Upper lobe of left lung (tissue), 6 donors: ENCODE data around the gene SSR3. TPM values are rescaled to one million over a fixed set of nuclear protein-coding genes. Genes with fewer than 3 reads are reported as not detected.

Source experiments
- ATAC-seq, 2 donors: fragments of 200-7000 bp; cut with Tn5 transposase; one replicate each; pipeline ENCODE4 v1.9.1; 2022; ENCODE audit warnings: mild to moderate bottlenecking in 2 of 2, moderate library complexity in 2 of 2; ENCODE audit not compliant: low FRiP score in 2 of 2
- DNase-seq, 2 donors: peaks; one replicate each; pipeline ENCODE4 v3.0.0-alpha.2; 2019 to 2020
- H3K27ac ChIP-seq, 4 donors: fragments of 200-600 bp; sonication (generic); one replicate each; pipeline ENCODE4 v1.5.1; 2016 to 2019
- H3K27me3 ChIP-seq, 4 donors: fragments of 200-600 bp; sonication (generic); one replicate each; pipeline ENCODE4 v1.5.1; 2017 to 2019
- H3K36me3 ChIP-seq, 4 donors: fragments of 200-600 bp; sonication (generic); one replicate each; pipeline ENCODE4 v1.5.1; 2016 to 2019
- H3K4me1 ChIP-seq, 4 donors: fragments of 200-600 bp; sonication (generic); one replicate each; pipeline ENCODE4 v1.5.1; 2018 to 2019
- H3K4me3 ChIP-seq, 4 donors: fragments of 200-600 bp; sonication (generic); one replicate each; pipeline ENCODE4 v1.5.1; 2017 to 2019; ENCODE audit warnings: mild to moderate bottlenecking in 2 of 4, moderate library complexity in 1 of 4
- H3K9me3 ChIP-seq, 4 donors: fragments of 200-600 bp; sonication (generic); one replicate each; pipeline ENCODE4 v1.5.1; 2018 to 2019
- CTCF ChIP-seq, 6 experiments: fragments of 450-650 bp in 4 of 6; fragments of 200-600 bp in 2 of 6; sonication (generic) in 2 of 6; IDR thresholded peaks; one replicate each; pipeline ENCODE4 v1.5.1; 2016 to 2019; ENCODE audit warnings: antibody characterized with exemption in 6 of 6
- EP300 ChIP-seq, 4 donors: sonication (generic); formaldehyde crosslinking; IDR thresholded peaks; one replicate each; pipeline ENCODE4 v1.5.1; 2017; ENCODE audit warnings: antibody characterized with exemption in 4 of 4, control low read depth in 2 of 4
- POLR2A ChIP-seq, 4 donors: fragments of 450-650 bp; IDR thresholded peaks; one replicate each; pipeline ENCODE4 v1.5.1; 2016 to 2017; ENCODE audit warnings: antibody characterized with exemption in 4 of 4, mild to moderate bottlenecking in 2 of 4
- POLR2AphosphoS5 ChIP-seq, 2 donors: sonication (generic); formaldehyde crosslinking; IDR thresholded peaks; one replicate each; pipeline ENCODE4 v1.5.1; 2017; ENCODE audit warnings: antibody characterized with exemption in 2 of 2
- WGBS, 2 donors: methylation state at CpG; one replicate each; pipeline ENCODE4 v1.1.5; 2017 to 2018; 5-methylcytosine and 5-hydroxymethylcytosine counted together
- total RNA-seq, 6 donors: library from RNA; depleted of rRNA in 4 of 6; stranded (reverse); fragments of >200 nt in 4 of 6; gene quantifications; one replicate each; pipeline versions ENCODE4 v1.1.0 to v1.2.1, GENCODE V29; 2016 to 2021
- donor health status: DM: no; HTN: no; CAD: no; lungs with moderate emphysema.
- donor health status: DM: no; HTN: yes; CAD: no; lungs with severe emphysema.

SSR3 gene
- total RNA-seq, 6 donors from 2014 or later: 25.1 to 178 (median 132) TPM

- no peak for ATAC-seq
- peaks cover 0 to 9% (median 9%) of the 10 kb centered on the region in 4 donors for H3K4me1 ChIP-seq
- no peaks in the 10 kb centered on the region for H3K9me3 ChIP-seq
- peaks cover 12 to 68% (median 35%) of the 10 kb centered on the region in 4 donors for H3K36me3 ChIP-seq
- no peaks in the 10 kb centered on the region for H3K27me3 ChIP-seq
- no peak overlapping the region for H3K4me3 ChIP-seq
- H3K27ac ChIP-seq: no peak overlapping the region
- TF ChIP-seq EP300 (IDR thresholded peaks at IDR 0.05) (no peak), POLR2A (IDR thresholded peaks at IDR 0.05) (no peak), POLR2AphosphoS5 (IDR thresholded peaks at IDR 0.05) (no peak), CTCF (IDR thresholded peaks at IDR 0.05) (no peak)
- no peak for DNase-seq
- 91 to 96% methylated on average over 1 of the region's 1 CpG for WGBS, 2 donors
Measured at GRCh38 chr3:156539802-156540201, 15.1 kb downstream of the SSR3 start.

GRCh38 chr3:156539051-156539450 is 15.9 kb downstream of the SSR3 start:
- WGBS, 2 donors: 76 to 85% methylated on average over 2 of the region's 2 CpGs
- no peak overlapping the region for H3K4me3 ChIP-seq
- H3K36me3 ChIP-seq: peaks cover 9 to 60% (median 32%) of the 10 kb centered on the region in 4 donors
- ATAC-seq: no peak
- H3K9me3 ChIP-seq: no peaks in the 10 kb centered on the region
- H3K4me1 ChIP-seq: peaks cover 0 to 14% (median 10%) of the 10 kb centered on the region in 4 donors
- no peaks in the 10 kb centered on the region for H3K27me3 ChIP-seq
- DNase-seq: no peak
- no peak for TF ChIP-seq EP300 (IDR thresholded peaks at IDR 0.05)
- TF ChIP-seq POLR2AphosphoS5 (IDR thresholded peaks at IDR 0.05): no peak
- no peak for TF ChIP-seq POLR2A (IDR thresholded peaks at IDR 0.05)
- no peak for TF ChIP-seq CTCF (IDR thresholded peaks at IDR 0.05)
- no peak overlapping the region for H3K27ac ChIP-seq

DNA sequence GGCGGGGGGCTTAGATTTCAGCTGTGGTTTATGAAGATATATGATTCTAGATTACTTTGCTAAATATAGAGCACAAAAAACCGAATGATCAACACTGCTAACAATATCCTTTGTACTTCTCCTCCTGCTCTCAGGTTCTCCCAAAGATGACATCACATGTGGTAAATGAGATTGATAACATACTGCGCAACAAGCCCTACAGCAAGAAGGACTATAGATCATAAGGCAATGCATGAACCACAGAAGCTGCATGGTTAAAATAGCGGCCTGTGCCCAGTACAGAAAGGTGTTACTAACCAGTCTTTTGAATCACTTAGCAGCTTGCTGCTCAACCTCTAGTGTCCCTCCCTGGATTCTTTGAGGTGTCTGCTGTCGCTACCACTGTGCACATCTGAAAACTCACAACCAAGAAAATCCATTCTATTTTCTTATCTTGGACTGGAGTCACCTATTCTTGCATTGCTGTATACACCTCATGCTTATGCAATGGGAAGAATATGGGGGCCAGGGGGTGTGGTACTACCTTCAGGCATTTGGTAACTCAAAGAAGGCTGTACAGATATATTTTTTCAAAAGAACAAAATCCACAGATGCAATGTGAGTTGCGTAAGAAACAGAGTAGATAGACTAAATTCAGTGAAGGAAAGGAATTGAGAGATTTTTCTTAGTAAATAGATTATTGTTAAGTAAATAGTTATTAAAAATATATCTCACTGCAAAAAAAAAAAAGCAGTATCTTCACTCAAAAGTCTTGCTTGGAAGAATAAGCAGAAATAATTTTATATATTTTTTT is 18.2 kb downstream of the SSR3 start:
- ATAC-seq (no peak), DNase-seq (no peak)
- TF ChIP-seq EP300 (IDR thresholded peaks at IDR 0.05): no peak
- no peak for TF ChIP-seq POLR2A (IDR thresholded peaks at IDR 0.05)
- TF ChIP-seq CTCF (IDR thresholded peaks at IDR 0.05): no peak
- TF ChIP-seq POLR2AphosphoS5 (IDR thresholded peaks at IDR 0.05): no peak
- H3K4me1 ChIP-seq: peaks cover 0 to 14% (median 9%) of the 10 kb centered on the region in 4 donors
- no peaks in the 10 kb centered on the region for H3K27me3 ChIP-seq
- H3K36me3 ChIP-seq: peaks cover 0 to 37% (median 12%) of the 10 kb centered on the region in 4 donors
- no peaks in the 10 kb centered on the region for H3K9me3 ChIP-seq
- 88 to 90% methylated on average over 6 of the region's 6 CpGs for WGBS, 2 donors
- H3K4me3 ChIP-seq: no peak overlapping the region
- no peak overlapping the region for H3K27ac ChIP-seq

DNA sequence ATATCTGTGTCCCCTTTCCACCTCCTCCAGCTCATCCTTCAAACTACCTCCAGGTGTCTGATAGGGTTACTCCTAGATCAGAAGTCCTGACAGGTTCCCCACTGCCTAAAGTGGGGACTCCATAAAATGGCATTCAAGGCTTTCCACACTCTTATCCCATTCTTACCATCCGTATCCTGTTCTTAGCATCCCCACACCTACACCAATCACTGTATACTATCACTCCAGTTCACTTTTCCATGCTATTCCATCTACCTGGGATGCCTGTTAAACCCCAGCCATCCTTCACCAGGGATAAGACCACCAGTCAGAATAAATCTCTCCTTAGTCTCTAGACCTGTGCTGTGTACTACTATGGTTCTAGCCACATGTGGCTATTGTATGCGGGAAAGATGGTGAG is 19.1 kb downstream of the SSR3 start:
- Histone ChIP-seq H3K4me1 (peaks cover 0 to 14% (median 9%) of the 10 kb centered on the region in 4 donors), H3K27ac (peak overlapping the region in 2 of 4 donors; percentile 35 to 44), H3K4me3 (no peak overlapping the region), H3K36me3 (peaks cover 0 to 28% (median 9%) of the 10 kb centered on the region in 4 donors), H3K9me3 (no peaks in the 10 kb centered on the region), H3K27me3 (no peaks in the 10 kb centered on the region)
- 88 to 100% methylated on average over 2 of the region's 2 CpGs for WGBS, 2 donors
- no peak for ATAC-seq
- TF ChIP-seq EP300 (IDR thresholded peaks at IDR 0.05): no peak
- no peak for TF ChIP-seq POLR2AphosphoS5 (IDR thresholded peaks at IDR 0.05)
- DNase-seq: no peak

- TF ChIP-seq EP300 (IDR thresholded peaks at IDR 0.05): peak in 1 of 4 donors; percentile 76
- TF ChIP-seq POLR2A (IDR thresholded peaks at IDR 0.05): no peak
- TF ChIP-seq CTCF (IDR thresholded peaks at IDR 0.05): peak in 3 of 6 experiments; percentile 17 to 48 (median 28)
- TF ChIP-seq POLR2AphosphoS5 (IDR thresholded peaks at IDR 0.05): peak; percentile 42 to 60
- 41 to 48% methylated on average over 3 to 4 of the region's 4 CpGs for WGBS, 2 donors
- ATAC-seq (peak; percentile 90 to 97), DNase-seq (peak in 1 of 2 donors; percentile 87)
- no peaks in the 10 kb centered on the region for H3K9me3 ChIP-seq
- peaks cover 0 to 14% (median 9%) of the 10 kb centered on the region in 4 donors for H3K4me1 ChIP-seq
- no peaks in the 10 kb centered on the region for H3K27me3 ChIP-seq
- peaks cover 0 to 25% (median 9%) of the 10 kb centered on the region in 4 donors for H3K36me3 ChIP-seq
- H3K27ac ChIP-seq: peak overlapping the region in 3 of 4 donors; percentile 35 to 44 (median 39)
- H3K4me3 ChIP-seq: no peak overlapping the region
Measured at GRCh38 chr3:156535162-156535627, 19.7 kb downstream of the SSR3 start.
